HCT116 (cell line): ENCODE measurements around the gene IL10. TPM values are rescaled to one million over a fixed set of nuclear protein-coding genes. Genes with fewer than 3 reads are reported as not detected.
"Not testable (repeated sequence)": the region's sequence is repeated elsewhere in the genome, so short reads cannot be mapped to it uniquely, and the experiment has no call there.

ENCODE experiments used
- ATAC-seq: fragments of 200-7000 bp; cut with Tn5 transposase; 2 replicates; pipeline ENCODE4 v1.9.1; 2020; ENCODE audit warnings: mild to moderate bottlenecking, moderate library complexity
- BruUV-seq: library from RNA; stranded (reverse); fragments of 400-500 nt; replicated peaks from 2 replicates; lab custom pipeline; 2021; lab: Mats Ljungman, UMichigan
- CTCF ChIA-PET: fragments of 300-600 bp; sonication (Branson Sonifier 250); formaldehyde crosslinking; loops from one replicate; lab custom pipeline; 2021; ENCODE audit warnings: antibody characterized with exemption; lab: Charles Lee
- POLR2A ChIA-PET: fragments of 300-600, 350-600 bp; sonication (Branson Sonifier 250); formaldehyde crosslinking; loops from one replicate; lab custom pipeline; 2021; ENCODE audit warnings: antibody characterized with exemption; lab: Charles Lee
- RAD21 ChIA-PET, 2 experiments: fragments of 300-600 bp; sonication (Branson Sonifier 250); formaldehyde crosslinking; loops; one replicate each; lab custom pipeline; 2023; ENCODE audit warnings: low total read pairs in 2 of 2; ENCODE audit not compliant: uncharacterized antibody in 2 of 2, unreplicated experiment in 2 of 2, low non-redundant PET in 1 of 2; lab: Charles Lee
- DNase-seq: peaks from one replicate; pipeline ENCODE4 v3.0.0-alpha.2; 2010; ENCODE audit warnings: low read depth, low spot score
- H2AFZ ChIP-seq: fragments of 200-600 bp; shearing (Covaris generic), sonication (generic); 2 replicates; pipeline ENCODE4 v1.6.1; 2017; ENCODE audit warnings: low read depth, mixed run types, mixed read lengths, antibody characterized with exemption, low read length; ENCODE audit not compliant: poor library complexity, severe bottlenecking
- H3K27ac ChIP-seq: 2 replicates; pipeline ENCODE4 v1.5.1; 2012; ENCODE audit warnings: low read depth, low read length
- H3K27me3 ChIP-seq: fragments of 200-600 bp; sonication (generic); 2 replicates; pipeline ENCODE4 v1.6.1; 2016; ENCODE audit warnings: mixed run types, low read length, mixed read lengths; ENCODE audit not compliant: insufficient read depth
- H3K36me3 ChIP-seq, 2 experiments: fragments of 200-500 bp in 1 of 2; fragments of 200-600 bp in 1 of 2; sonication (Bioruptor generic) in 1 of 2; sonication (generic) in 1 of 2; 2 replicates each; pipeline versions ENCODE4 v1.5.1 to v1.6.1; 2014 to 2016; ENCODE audit warnings: low read length in 2 of 2, inconsistent platforms in 1 of 2, mixed read lengths in 1 of 2, mixed run types in 1 of 2; ENCODE audit not compliant: insufficient read depth in 2 of 2, control insufficient read depth in 1 of 2
- H3K4me1 ChIP-seq, 2 experiments: fragments of 200-600 bp in 1 of 2; sonication (generic) in 1 of 2; 2 replicates each; pipeline versions ENCODE4 v1.5.1 to v1.6.1; 2012 to 2017; ENCODE audit warnings: low read length in 2 of 2, inconsistent platforms in 1 of 2, mild to moderate bottlenecking in 1 of 2, mixed read lengths in 1 of 2, mixed run types in 1 of 2, moderate library complexity in 1 of 2; ENCODE audit not compliant: insufficient read depth in 2 of 2, control insufficient read depth in 1 of 2
- H3K4me2 ChIP-seq: fragments of 200-600 bp; sonication (generic); 2 replicates; pipeline ENCODE4 v1.6.1; 2017; ENCODE audit warnings: mixed run types, low read length, mixed read lengths
- H3K4me3 ChIP-seq, 2 experiments: fragments of 200-600 bp in 1 of 2; sonication (generic) in 1 of 2; replicated peaks in 1 of 2; 2 replicates each; pipeline ENCODE4 v1.5.1; 2011 to 2016; ENCODE audit warnings: low read length in 2 of 2, control low read depth in 1 of 2, low read depth in 1 of 2, mild to moderate bottlenecking in 1 of 2, mixed read lengths in 1 of 2, mixed run types in 1 of 2
- H3K79me2 ChIP-seq: fragments of 200-600 bp; sonication (generic); 2 replicates; pipeline ENCODE4 v1.6.1; 2017; ENCODE audit warnings: mild to moderate bottlenecking, mixed run types, low read length, moderate library complexity, mixed read lengths; ENCODE audit not compliant: insufficient read depth
- H3K9ac ChIP-seq: fragments of 200-600 bp; sonication (generic); 2 replicates; pipeline ENCODE4 v1.6.1; 2016; ENCODE audit warnings: low read length, mixed read lengths
- H3K9me2 ChIP-seq: fragments of 200-600 bp; sonication (generic), shearing (Covaris generic); 2 replicates; pipeline ENCODE4 v1.6.1; 2017; ENCODE audit warnings: mixed run types, mild to moderate bottlenecking, moderate library complexity; ENCODE audit not compliant: insufficient read depth
- H3K9me3 ChIP-seq, 2 experiments: fragments of 200-500 bp in 1 of 2; fragments of 200-600 bp in 1 of 2; sonication (Bioruptor generic) in 1 of 2; sonication (generic) in 1 of 2; 2 replicates each; pipeline ENCODE4 v1.6.1; 2014 to 2017; ENCODE audit warnings: low read length in 2 of 2, mixed read lengths in 2 of 2, inconsistent platforms in 1 of 2, low read depth in 1 of 2, mild to moderate bottlenecking in 1 of 2, mixed run types in 1 of 2, moderate library complexity in 1 of 2; ENCODE audit not compliant: control insufficient read depth in 1 of 2, insufficient read depth in 1 of 2
- H4K20me1 ChIP-seq: fragments of 200-600 bp; sonication (generic), shearing (Covaris generic); 2 replicates; pipeline ENCODE4 v1.6.1; 2017; ENCODE audit warnings: mixed run types, mild to moderate bottlenecking, moderate library complexity; ENCODE audit not compliant: insufficient read depth
- CBX3 ChIP-seq: IDR thresholded peaks from 2 replicates; pipeline ENCODE4 v1.6.1; 2012; ENCODE audit warnings: low read depth
- CTCF ChIP-seq, 3 experiments: fragments of 200-600 bp in 1 of 3; sonication (generic) in 1 of 3; IDR thresholded peaks in 2 of 3; conservative IDR thresholded peaks in 1 of 3; 2 replicates each; pipeline ENCODE4 v1.5.1; 2012 to 2017; ENCODE audit warnings: low read depth in 2 of 3, low read length in 2 of 3, antibody characterized with exemption in 1 of 3, borderline replicate concordance in 1 of 3, control low read depth in 1 of 3, mild to moderate bottlenecking in 1 of 3, mixed read lengths in 1 of 3, mixed run types in 1 of 3, moderate library complexity in 1 of 3; ENCODE audit not compliant: insufficient read depth in 1 of 3
- EZH2phosphoT487 ChIP-seq: fragments of 200-600 bp; IDR thresholded peaks from 2 replicates; pipeline ENCODE4 v1.6.1; 2018; ENCODE audit warnings: antibody characterized with exemption, borderline replicate concordance
- FOSL1 ChIP-seq: IDR thresholded peaks from 2 replicates; pipeline ENCODE4 v1.6.1; 2012; ENCODE audit warnings: low read depth
- JUND ChIP-seq: IDR thresholded peaks from 2 replicates; pipeline ENCODE4 v1.6.1; 2012
- POLR2A ChIP-seq: IDR thresholded peaks from 2 replicates; pipeline ENCODE4 v1.7.0; 2011; ENCODE audit warnings: borderline replicate concordance; ENCODE audit not compliant: insufficient read depth, insufficient read length; ENCODE audit errors: extremely low read depth
- POLR2AphosphoS5 ChIP-seq: IDR thresholded peaks from 2 replicates; pipeline ENCODE4 v1.6.1; 2011; ENCODE audit warnings: mild to moderate bottlenecking, low read depth, low read length, moderate library complexity
- SP1 ChIP-seq: IDR thresholded peaks from 2 replicates; pipeline ENCODE4 v1.6.1; 2012; ENCODE audit warnings: low read depth
- SRF ChIP-seq: IDR thresholded peaks from 2 replicates; pipeline ENCODE4 v1.6.1; 2012; ENCODE audit warnings: low read depth
- YY1 ChIP-seq: IDR thresholded peaks from 2 replicates; pipeline ENCODE4 v1.6.1; 2011; ENCODE audit warnings: low read length, low read depth, moderate library complexity, mild to moderate bottlenecking; ENCODE audit not compliant: insufficient replicate concordance; ENCODE audit errors: extremely low read depth
- ZNF274 ChIP-seq: fragments of 200-500 bp; sonication (Bioruptor generic); IDR thresholded peaks from 2 replicates; pipeline ENCODE4 v1.6.1; 2014; ENCODE audit warnings: mild to moderate bottlenecking, low read depth, low read length, inconsistent platforms
- intact Hi-C: fragments of 100-400 bp; cut with micrococcal nuclease; formaldehyde crosslinking; loops from 2 replicates; pipeline ENCODE4 v1.10.0; 2022
- total RNA-seq: library from RNA; stranded (reverse); gene quantifications from one replicate; pipeline ENCODE4 v1.2.1, GENCODE V29; 2021; ENCODE audit not compliant: unreplicated experiment
- TF ChIP-seq, protein P1 (sequence below): IDR thresholded peaks from 2 replicates; pipeline ENCODE4 v1.6.1; 2012

IL10 gene
- total RNA-seq, 1 experiment from 2014 or later = not detected

GRCh38 chr1:206766251-206766856 lies 5.9 kb downstream of the IL10 start:
- no TSS peak for BruUV-seq
- peaks cover 0 to 5% of the 10 kb centered on the region in 2 experiments; a peak in 2 of 4 replicates for H3K4me1 ChIP-seq
- no peaks in the 10 kb centered on the region for H3K9me2 ChIP-seq
- peaks cover 5% of the 10 kb centered on the region; the same call in 1 of the 2 replicates for H3K27me3 ChIP-seq
- no peak overlapping the region for H3K4me3 ChIP-seq
- peak; percentile 19; the same call in 1 of the 2 replicates for TF ChIP-seq JUND
- TF ChIP-seq, protein P1, sequence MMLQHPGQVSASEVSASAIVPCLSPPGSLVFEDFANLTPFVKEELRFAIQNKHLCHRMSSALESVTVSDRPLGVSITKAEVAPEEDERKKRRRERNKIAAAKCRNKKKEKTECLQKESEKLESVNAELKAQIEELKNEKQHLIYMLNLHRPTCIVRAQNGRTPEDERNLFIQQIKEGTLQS = no peak
- TF ChIP-seq CBX3 = no peak
- no peak for TF ChIP-seq SP1
- no peak for TF ChIP-seq SRF
- peak; percentile 12; the same call in 1 of the 2 replicates for TF ChIP-seq FOSL1
- TF ChIP-seq YY1 = no peak
- TF ChIP-seq CTCF (IDR thresholded peaks at IDR 0.05 in 2 of 3, conservative IDR thresholded peaks at IDR 0.05 in 1 of 3; ENCODE audit: borderline replicate concordance in 1 of 3, insufficient read depth in 1 of 3, low read depth in 2 of 3, low read length in 2 of 3) = no peak
- TF ChIP-seq EZH2phosphoT487 = no peak
- no peak for TF ChIP-seq ZNF274
- no peak for TF ChIP-seq POLR2A
- no peak for TF ChIP-seq POLR2AphosphoS5
- CTCF ChIA-PET = interaction anchor here (0.6 to 1.8 kb wide), 3 partner anchors 41 to 146 kb away, joined by 3 to 7 read pairs (median 4); no protein-coding TSS in a partner anchor
- DNase-seq (no peak), ATAC-seq (peak; percentile 71; the same call in 1 of the 2 replicates)
- POLR2A ChIA-PET = no interaction called here
- intact Hi-C loops = no loop called here
- H3K9me3 ChIP-seq = no peaks in the 10 kb centered on the region
- no peaks in the 10 kb centered on the region for H3K36me3 ChIP-seq
- no peaks in the 10 kb centered on the region for H4K20me1 ChIP-seq
- no peaks in the 10 kb centered on the region for H3K79me2 ChIP-seq
- RAD21 ChIA-PET = no interaction called here
- H2AFZ ChIP-seq = no peak overlapping the region
- no peak overlapping the region for H3K27ac ChIP-seq
- H3K9ac ChIP-seq = no peak overlapping the region
- 0 out of 2 replicates have a peak overlapping the region, but pooled peaks have one; percentile 13 for H3K4me2 ChIP-seq

GRCh38 chr1:206765771-206766170 lies 6.5 kb downstream of the IL10 start:
- H2AFZ ChIP-seq, POLR2A ChIA-PET, ATAC-seq, H3K9ac ChIP-seq, H3K79me2 ChIP-seq, H3K9me3 ChIP-seq, H3K9me2 ChIP-seq, H3K4me3 ChIP-seq, DNase-seq, H3K27me3 ChIP-seq, RAD21 ChIA-PET, intact Hi-C loops, H4K20me1 ChIP-seq, H3K4me1 ChIP-seq, H3K27ac ChIP-seq, H3K36me3 ChIP-seq, H3K4me2 ChIP-seq, BruUV-seq: not testable (repeated sequence)
- CTCF ChIA-PET = interaction anchor here (0.9 to 1.8 kb wide), 4 partner anchors 28 to 147 kb away, joined by 3 to 7 read pairs (median 3); no protein-coding TSS in a partner anchor
